Mucosa of descending colon (tissue), 3 donors: Measurements from ENCODE around the gene MRPS17. TPM values are rescaled to one million over a fixed set of nuclear protein-coding genes. Genes with fewer than 3 reads are reported as not detected.
A peak's percentile ranks its signal among the peaks of the same experiment; 100 is the strongest.

Source experiments
- ATAC-seq: fragments of 200-7000 bp; cut with Tn5 transposase; one replicate; pipeline ENCODE4 v1.9.1; 2020; ENCODE audit warnings: mild to moderate bottlenecking, moderate library complexity
- DNase-seq, 3 donors: peaks; one replicate each; pipeline ENCODE4 v3.0.0-alpha.2; 2020
- H3K36me3 ChIP-seq: fragments of 200-600 bp; one replicate; pipeline ENCODE4 v1.8.0; 2021; ENCODE audit warnings: low read depth, mild to moderate bottlenecking
- H3K4me1 ChIP-seq: fragments of 200-600 bp; one replicate; pipeline ENCODE4 v1.8.0; 2021; ENCODE audit warnings: low read depth, mild to moderate bottlenecking
- H3K4me3 ChIP-seq: fragments of 200-600 bp; one replicate; pipeline ENCODE4 v1.8.0; 2021; ENCODE audit warnings: mild to moderate bottlenecking
- H3K9me3 ChIP-seq: fragments of 200-600 bp; one replicate; pipeline ENCODE4 v1.8.0; 2021; ENCODE audit warnings: mild to moderate bottlenecking
- CTCF ChIP-seq: fragments of 200-600 bp; IDR thresholded peaks from one replicate; pipeline ENCODE4 v1.8.0; 2022; ENCODE audit warnings: antibody characterized with exemption, mild to moderate bottlenecking
- intact Hi-C, 2 donors: fragments of 100-400 bp; cut with DNase I in 1 of 2; cut with micrococcal nuclease in 1 of 2; formaldehyde crosslinking; loops; one replicate each; pipeline versions ENCODE4 v1.11.0 to v1.11.1; 2022; cut with DNase I, micrococcal nuclease
- long read RNA-seq, 2 donors: library from polyadenylated mRNA; unstranded; transcript quantifications; one replicate each; pipeline ENCODE4 v2.0.0, GENCODE V29; 2019 to 2021
- total RNA-seq, 3 donors: library from RNA; stranded (reverse); fragmentation: NEBNext Ultra II Directional in 2 of 3; extraction: Animal tissue kit (Norgen Biotek cat#: 25700) in 2 of 3; gene quantifications; one replicate each; pipeline versions ENCODE4 v1.2.1 to v1.2.4, GENCODE V29; 2021 to 2023
- donor health status: DM: no; HTN: no; CAD: no; lungs with moderate emphysema.
- donor health status: DM: no; HTN: no; CAD: no.
- donor health status: DM: no; HTN: yes; CAD: no.

Gene MRPS17
- 10 to 100 TPM; 11.5 to 14.3 (median 11.5) TPM for total RNA-seq
- long read RNA-seq, donor 1, transcript MRPS17-201 (3 exons, 1,845 nt) = major isoform, 11 of 12 reads
- long read RNA-seq, donor 1, partial matches to known transcripts = 0 of 12 reads
- long read RNA-seq, donor 1, other reads (novel, unspliced or antisense) = 1 of 12 reads
- long read RNA-seq, donor 2, transcript MRPS17-201 (3 exons, 1,845 nt) = major isoform, 15 of 25 reads
- long read RNA-seq, donor 2, partial matches to known transcripts = 3 of 25 reads
- long read RNA-seq, donor 2, other reads (novel, unspliced or antisense) = 7 of 25 reads

GRCh38 chr7:55951637-55952351 lies at the start of gene MRPS17:
Gene MRPS17 (plus strand): TSS chr7:55951877. CDS start chr7:55953196, 1,319 bp downstream.
- TF ChIP-seq CTCF = no peak
- H3K9me3 ChIP-seq = no peaks in the 10 kb centered on the region
- H3K4me3 ChIP-seq = peak within 1 kb of the TSS; percentile 74
- ATAC-seq = peak; percentile 100
- intact Hi-C loops = no loop called here
- DNase-seq = peak; percentile 96 to 97 (median 96)
- peaks cover 7% of the 10 kb centered on the region for H3K4me1 ChIP-seq
- no peaks in the 10 kb centered on the region for H3K36me3 ChIP-seq

- DNase-seq (no peak), ATAC-seq (no peak)
- intact Hi-C loops = no loop called here
- Histone ChIP-seq H3K9me3 (no peaks in the 10 kb centered on the region), H3K4me3 (no peak overlapping the region), H3K4me1 (no peaks in the 10 kb centered on the region), H3K36me3 (no peaks in the 10 kb centered on the region)
- no peak for TF ChIP-seq CTCF
Observed at GRCh38 chr7:55903985-55904759, 47.5 kb upstream of the MRPS17 start.

GRCh38 chr7:55912748-55913158 lies 38.9 kb upstream of the MRPS17 start:
- Histone ChIP-seq H3K36me3 (no peaks in the 10 kb centered on the region), H3K4me3 (no peak overlapping the region), H3K9me3 (no peaks in the 10 kb centered on the region), H3K4me1 (no peaks in the 10 kb centered on the region)
- no peak for TF ChIP-seq CTCF
- ATAC-seq = no peak
- DNase-seq = no peak
- intact Hi-C loops = no loop called here

- Histone ChIP-seq H3K4me3 (no peak overlapping the region), H3K9me3 (no peaks in the 10 kb centered on the region), H3K4me1 (no peaks in the 10 kb centered on the region), H3K36me3 (no peaks in the 10 kb centered on the region)
- intact Hi-C loops = no loop called here
- TF ChIP-seq CTCF = no peak
- DNase-seq (no peak), ATAC-seq (no peak)
Observed at GRCh38 chr7:55917771-55918170, 33.9 kb upstream of the MRPS17 start.

GRCh38 chr7:55928006-55928767 lies 23.5 kb upstream of the MRPS17 start:
- Histone ChIP-seq H3K36me3 (no peaks in the 10 kb centered on the region), H3K4me1 (no peaks in the 10 kb centered on the region), H3K4me3 (no peak overlapping the region), H3K9me3 (no peaks in the 10 kb centered on the region)
- DNase-seq (no peak), ATAC-seq (no peak)
- no peak for TF ChIP-seq CTCF
- intact Hi-C loops = no loop called here
